ENCODE measurements around the gene NSUN4. TPM values are rescaled to one million over a fixed set of nuclear protein-coding genes. Genes with fewer than 3 reads are reported as not detected.

Gene NSUN4
- total and polyA plus RNA-seq, 9 of the 15 experiments (the other 6 are each of a cell fraction or from before 2014, with no cell fraction given): 33.4 to 60.2 (median 46.3) TPM

- TF ChIP-seq SNAPC5 (CRISPR knock-in tag; IDR thresholded peaks at IDR 0.05): no peak
- TF ChIP-seq ZBTB26 (CRISPR knock-in tag; IDR thresholded peaks at IDR 0.05): peak; percentile 4; the same call in 1 of the 2 replicates
- no peak; the same call in 1 of the 2 replicates for TF ChIP-seq MXI1 (IDR thresholded peaks at IDR 0.05; ENCODE audit: low read depth, low read length)
- no peak for TF ChIP-seq POLR2AphosphoS5 (IDR thresholded peaks at IDR 0.05; ENCODE audit: control insufficient read depth, insufficient read depth, low read depth, low read length)
- TF ChIP-seq SMC3 (conservative IDR thresholded peaks at IDR 0.05; ENCODE audit: insufficient read depth, low read depth, low read length): no peak
- TF ChIP-seq KDM2B (CRISPR knock-in tag; IDR thresholded peaks at IDR 0.05): no peak
- TF ChIP-seq SRSF1 (IDR thresholded peaks at IDR 0.05; ENCODE audit: low read depth, low read length): no peak
- TF ChIP-seq BCOR (IDR thresholded peaks at IDR 0.05): no peak
- TF ChIP-seq POLR2A (conservative IDR thresholded peaks at IDR 0.05): 0 out of 2 replicates have a peak, but pooled peaks have one; percentile 32
- peak; percentile 5; the same call in 1 of the 2 replicates for TF ChIP-seq TCF3 (CRISPR knock-in tag; IDR thresholded peaks at IDR 0.05)
- no peak for TF ChIP-seq U2AF2 (optimal IDR thresholded peaks at IDR 0.05; ENCODE audit: low read depth, low read length)
- no peak for TF ChIP-seq WHSC1 (IDR thresholded peaks at IDR 0.05; ENCODE audit: low read length)
- TF ChIP-seq TRIM24 (IDR thresholded peaks at IDR 0.05): no peak
- TF ChIP-seq ETS1 (conservative IDR thresholded peaks at IDR 0.05; ENCODE audit: control insufficient read depth, low read depth, low read length): peak; percentile 33
- TF ChIP-seq RBM25 (IDR thresholded peaks at IDR 0.05; ENCODE audit: low read depth, low read length, severe bottlenecking): no peak
- TF ChIP-seq TOE1 (IDR thresholded peaks at IDR 0.05; ENCODE audit: borderline replicate concordance): peak; percentile 36; the same call in 1 of the 2 replicates
- TF ChIP-seq TOE1 (CRISPR knock-in tag; IDR thresholded peaks at IDR 0.05; ENCODE audit: borderline replicate concordance, low read depth): no peak; the same call in 1 of the 2 replicates
- no peak for TF ChIP-seq IRF2 (CRISPR knock-in tag; IDR thresholded peaks at IDR 0.05)
- no peak for TF ChIP-seq HMG20A (CRISPR knock-in tag; conservative IDR thresholded peaks at IDR 0.05)
- TF ChIP-seq MCM2 (IDR thresholded peaks at IDR 0.05; ENCODE audit: low read depth): no peak
- TF ChIP-seq L3MBTL2 (IDR thresholded peaks at IDR 0.05): peak; percentile 83
- no peak for TF ChIP-seq CHD4 (IDR thresholded peaks at IDR 0.05; ENCODE audit: insufficient read depth, insufficient replicate concordance, low read depth, low read length, poor library complexity, severe bottlenecking)
- TF ChIP-seq SNIP1 (IDR thresholded peaks at IDR 0.05; ENCODE audit: low read depth): no peak
- no peak for TF ChIP-seq SFPQ (IDR thresholded peaks at IDR 0.05; ENCODE audit: low read depth, low read length)
- TF ChIP-seq POU5F1 (IDR thresholded peaks at IDR 0.05; ENCODE audit: borderline replicate concordance, low read depth, low read length, partially characterized antibody): no peak
These were observed 38.6 kb upstream of the NSUN4 start (continued) for GRCh38 chr1:46301808-46302640.
